H9 (cell line): ENCODE data around the gene KRT71. TPM values are rescaled to one million over a fixed set of nuclear protein-coding genes. Genes with fewer than 3 reads are reported as not detected.

Source experiments
- DNase-seq: peaks from one replicate; pipeline ENCODE4 v3.0.0-alpha.2; 2017
- H2AFZ ChIP-seq: one replicate; pipeline ENCODE4 v1.6.1; 2013; ENCODE audit warnings: mild to moderate bottlenecking, low read length, control low read depth, moderate library complexity
- H2AK5ac ChIP-seq: 2 replicates; pipeline ENCODE4 v1.6.1; 2013; ENCODE audit warnings: low read length, control low read depth, mixed read lengths; ENCODE audit not compliant: insufficient read length
- H2BK120ac ChIP-seq: one replicate; pipeline ENCODE4 v1.6.1; 2013; ENCODE audit warnings: low read depth, mild to moderate bottlenecking, low read length, control low read depth, inconsistent platforms; ENCODE audit not compliant: poor library complexity, severe bottlenecking
- H2BK12ac ChIP-seq: 2 replicates; pipeline ENCODE4 v1.6.1; 2013; ENCODE audit warnings: low read length, control low read depth, mixed read lengths, low read depth; ENCODE audit not compliant: insufficient read length
- H2BK15ac ChIP-seq: 2 replicates; pipeline ENCODE4 v1.6.1; 2013; ENCODE audit warnings: low read depth, low read length, control low read depth
- H2BK20ac ChIP-seq: one replicate; pipeline ENCODE4 v1.6.1; 2013; ENCODE audit warnings: low read depth, mild to moderate bottlenecking, low read length, control low read depth, inconsistent platforms; ENCODE audit not compliant: poor library complexity, severe bottlenecking
- H2BK5ac ChIP-seq: 2 replicates; pipeline ENCODE4 v1.6.1; 2013; ENCODE audit warnings: low read length, control low read depth, mixed read lengths; ENCODE audit not compliant: insufficient read length
- H3K14ac ChIP-seq: 2 replicates; pipeline ENCODE4 v1.6.1; 2013; ENCODE audit warnings: low read length, control low read depth; ENCODE audit not compliant: insufficient read depth
- H3K18ac ChIP-seq: 2 replicates; pipeline ENCODE4 v1.6.1; 2013; ENCODE audit warnings: low read depth, mild to moderate bottlenecking, mixed read lengths, low read length, control low read depth; ENCODE audit not compliant: insufficient read length
- H3K23ac ChIP-seq: 2 replicates; pipeline ENCODE4 v1.6.1; 2013; ENCODE audit warnings: low read length, control low read depth, mixed read lengths, low read depth; ENCODE audit not compliant: insufficient read length
- H3K23me2 ChIP-seq: 2 replicates; pipeline ENCODE4 v1.6.1; 2013; ENCODE audit warnings: low read depth, mild to moderate bottlenecking, mixed read lengths, low read length, control low read depth; ENCODE audit not compliant: insufficient read length, poor library complexity, severe bottlenecking
- H3K27ac ChIP-seq: 2 replicates; pipeline ENCODE4 v1.5.1; 2013; ENCODE audit warnings: low read length, control low read depth, mixed read lengths, low read depth; ENCODE audit not compliant: insufficient read length
- H3K27me3 ChIP-seq: 2 replicates; pipeline ENCODE4 v1.6.1; 2013; ENCODE audit warnings: low read length, control low read depth, inconsistent platforms; ENCODE audit not compliant: insufficient read depth
- H3K4ac ChIP-seq: 2 replicates; pipeline ENCODE4 v1.6.1; 2013; ENCODE audit warnings: low read depth, mild to moderate bottlenecking, control low read depth, inconsistent platforms, low read length, moderate library complexity
- H3K4me1 ChIP-seq: 2 replicates; pipeline ENCODE4 v1.6.1; 2013; ENCODE audit warnings: low read length, control low read depth, inconsistent platforms; ENCODE audit not compliant: insufficient read depth
- H3K4me2 ChIP-seq: 2 replicates; pipeline ENCODE4 v1.6.1; 2013; ENCODE audit warnings: low read length, control low read depth, mixed read lengths; ENCODE audit not compliant: insufficient read length, insufficient read depth
- H3K56ac ChIP-seq: 2 replicates; pipeline ENCODE4 v1.6.1; 2013; ENCODE audit warnings: low read depth, mild to moderate bottlenecking, mixed read lengths, low read length, control low read depth; ENCODE audit not compliant: insufficient read length
- H3K79me1 ChIP-seq: 2 replicates; pipeline ENCODE4 v1.6.1; 2013; ENCODE audit warnings: low read depth, mild to moderate bottlenecking, moderate library complexity, low read length, control low read depth, inconsistent platforms; ENCODE audit not compliant: insufficient read depth, poor library complexity, severe bottlenecking
- H3K79me2 ChIP-seq: 2 replicates; pipeline ENCODE4 v1.6.1; 2013; ENCODE audit warnings: low read length, control low read depth, inconsistent platforms; ENCODE audit not compliant: insufficient read depth
- H3K9ac ChIP-seq: 2 replicates; pipeline ENCODE4 v1.6.1; 2013; ENCODE audit warnings: low read length, control low read depth, mixed read lengths; ENCODE audit not compliant: insufficient read length; ENCODE audit errors: extremely low read depth
- H3K9me3 ChIP-seq: one replicate; pipeline ENCODE4 v1.6.1; 2013; ENCODE audit warnings: low read depth, low read length, inconsistent platforms; ENCODE audit not compliant: control insufficient read depth
- H3T11ph ChIP-seq: one replicate; pipeline ENCODE4 v1.6.1; 2013; ENCODE audit warnings: mild to moderate bottlenecking, low read length, control low read depth, inconsistent platforms
- H4K20me1 ChIP-seq: one replicate; pipeline ENCODE4 v1.6.1; 2013; ENCODE audit not compliant: control insufficient read depth, insufficient read length, insufficient read depth
- H4K5ac ChIP-seq: 2 replicates; pipeline ENCODE4 v1.6.1; 2013; ENCODE audit warnings: low read depth, mild to moderate bottlenecking, mixed read lengths, low read length, control low read depth; ENCODE audit not compliant: insufficient read length
- H4K8ac ChIP-seq: replicated peaks from 2 replicates; pipeline ENCODE4 v1.6.1; 2013; ENCODE audit warnings: low read length, control low read depth, mixed read lengths, low read depth; ENCODE audit not compliant: insufficient read length
- H4K91ac ChIP-seq: 2 replicates; pipeline ENCODE4 v1.6.1; 2013; ENCODE audit warnings: low read depth, mild to moderate bottlenecking, moderate library complexity, mixed read lengths, low read length, control low read depth; ENCODE audit not compliant: insufficient read length
- H3K27ac Mint-ChIP-seq, 3 experiments: 2 replicates in 2 of 3; 3 replicates in 1 of 3; pipeline ENCODE4 v1.8.0; 2020 to 2021; ENCODE audit warnings: mixed read lengths in 3 of 3, mild to moderate bottlenecking in 1 of 3, moderate library complexity in 1 of 3
- H3K27me3 Mint-ChIP-seq: 2 replicates; pipeline ENCODE4 v1.8.0; 2021; ENCODE audit warnings: low read depth, mild to moderate bottlenecking, moderate library complexity, mixed read lengths
- H3K36me3 Mint-ChIP-seq, 3 experiments: 2 replicates in 2 of 3; 3 replicates in 1 of 3; pipeline ENCODE4 v1.8.0; 2020 to 2021; ENCODE audit warnings: low read depth in 3 of 3, mixed read lengths in 3 of 3; ENCODE audit not compliant: insufficient read depth in 1 of 3
- H3K4me1 Mint-ChIP-seq, 2 experiments: 2 replicates each; pipeline ENCODE4 v1.8.0; 2020; ENCODE audit warnings: mixed read lengths in 2 of 2
- H3K4me3 Mint-ChIP-seq, 2 experiments: 2 replicates in 1 of 2; 3 replicates in 1 of 2; pipeline ENCODE4 v1.8.0; 2020 to 2021; ENCODE audit warnings: mild to moderate bottlenecking in 2 of 2, mixed read lengths in 2 of 2, moderate library complexity in 1 of 2
- H3K9me3 Mint-ChIP-seq, 2 experiments: 2 replicates in 1 of 2; 3 replicates in 1 of 2; pipeline ENCODE4 v1.8.0; 2020; ENCODE audit warnings: mild to moderate bottlenecking in 2 of 2, mixed read lengths in 2 of 2, moderate library complexity in 1 of 2
- WGBS: extraction: QIAGEN DNeasy Blood & Tissue Kit; methylation state at CpG from one replicate; pipeline ENCODE4 v1.1.7; 2013; ENCODE audit warnings: missing lambda C conversion rate, low lambda C conversion rate, mixed read lengths; ENCODE audit not compliant: insufficient read length; ENCODE audit errors: extremely low coverage; 5-methylcytosine and 5-hydroxymethylcytosine counted together
- total RNA-seq: library from RNA; stranded (reverse); gene quantifications from 2 replicates; pipeline ENCODE4 v1.2.1, GENCODE V29; 2021
- TF ChIP-seq, protein P1 (sequence below): fragments of 200-600 bp; sonication (generic); conservative IDR thresholded peaks from 3 replicates; pipeline ENCODE4 v1.8.0; 2021; ENCODE audit warnings: antibody characterized with exemption, mild to moderate bottlenecking

The KRT71 gene
- total RNA-seq, 1 experiment from 2014 or later, result not detected

DNA sequence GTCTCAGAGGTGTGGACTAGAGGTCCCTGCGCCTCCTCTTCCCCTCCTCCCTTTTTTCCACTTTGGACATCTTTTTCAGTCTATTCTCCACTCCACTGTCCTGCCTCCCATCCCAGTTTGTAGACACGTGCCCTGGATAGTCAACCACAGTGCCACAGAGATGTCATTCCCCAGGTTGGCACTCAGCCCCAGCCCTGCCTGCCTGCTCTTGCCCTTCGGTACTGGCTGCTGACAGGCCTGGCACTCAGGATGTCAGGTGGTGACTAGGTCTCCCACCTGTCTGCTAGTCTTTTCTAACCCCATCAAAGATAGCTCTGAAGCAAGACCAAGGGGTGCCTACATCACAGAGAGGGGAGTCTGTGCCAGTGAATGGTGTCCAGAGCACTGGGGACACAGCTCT, 15.8 kb downstream of the KRT71 start:
- no peaks in the 10 kb centered on the region for H3K79me1 ChIP-seq
- Mint-ChIP-seq H3K36me3 (no peaks in the 10 kb centered on the region), H3K27ac (no peak overlapping the region; a peak in 1 of 7 replicates), H3K4me1 (peaks cover 5 to 6% of the 10 kb centered on the region in 2 experiments; a peak in 3 of 4 replicates), H3K4me3 (no peak overlapping the region), H3K9me3 (no peaks in the 10 kb centered on the region), H3K27me3 (peaks cover 2% of the 10 kb centered on the region; the same call in 1 of the 2 replicates)
- no peak for DNase-seq
- no peaks in the 10 kb centered on the region for H3K23me2 ChIP-seq
- no peak overlapping the region for H4K5ac ChIP-seq
- no peak overlapping the region for H2BK20ac ChIP-seq
- TF ChIP-seq, protein P1, sequence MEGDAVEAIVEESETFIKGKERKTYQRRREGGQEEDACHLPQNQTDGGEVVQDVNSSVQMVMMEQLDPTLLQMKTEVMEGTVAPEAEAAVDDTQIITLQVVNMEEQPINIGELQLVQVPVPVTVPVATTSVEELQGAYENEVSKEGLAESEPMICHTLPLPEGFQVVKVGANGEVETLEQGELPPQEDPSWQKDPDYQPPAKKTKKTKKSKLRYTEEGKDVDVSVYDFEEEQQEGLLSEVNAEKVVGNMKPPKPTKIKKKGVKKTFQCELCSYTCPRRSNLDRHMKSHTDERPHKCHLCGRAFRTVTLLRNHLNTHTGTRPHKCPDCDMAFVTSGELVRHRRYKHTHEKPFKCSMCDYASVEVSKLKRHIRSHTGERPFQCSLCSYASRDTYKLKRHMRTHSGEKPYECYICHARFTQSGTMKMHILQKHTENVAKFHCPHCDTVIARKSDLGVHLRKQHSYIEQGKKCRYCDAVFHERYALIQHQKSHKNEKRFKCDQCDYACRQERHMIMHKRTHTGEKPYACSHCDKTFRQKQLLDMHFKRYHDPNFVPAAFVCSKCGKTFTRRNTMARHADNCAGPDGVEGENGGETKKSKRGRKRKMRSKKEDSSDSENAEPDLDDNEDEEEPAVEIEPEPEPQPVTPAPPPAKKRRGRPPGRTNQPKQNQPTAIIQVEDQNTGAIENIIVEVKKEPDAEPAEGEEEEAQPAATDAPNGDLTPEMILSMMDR, result no peak
- H3K23ac ChIP-seq, result no peak overlapping the region
- H3K9me3 ChIP-seq, result no peaks in the 10 kb centered on the region
- H3K27me3 ChIP-seq, result no peaks in the 10 kb centered on the region
- H4K8ac ChIP-seq, result no peak overlapping the region
- H4K91ac ChIP-seq, result no peak overlapping the region
- H2BK120ac ChIP-seq, result no peak overlapping the region
- H2BK12ac ChIP-seq, result no peak overlapping the region
- no peak overlapping the region for H3K9ac ChIP-seq
- H2AFZ ChIP-seq, result no peak overlapping the region
- H2AK5ac ChIP-seq, result no peak overlapping the region
- H3K79me2 ChIP-seq, result no peaks in the 10 kb centered on the region
- no CpG with 5 or more reads among the region's 3 CpGs for WGBS
- no peak overlapping the region for H3K4ac ChIP-seq
- H3K4me1 ChIP-seq, result no peaks in the 10 kb centered on the region
- no peak overlapping the region for H3K18ac ChIP-seq
- H2BK5ac ChIP-seq, result no peak overlapping the region
- H3K56ac ChIP-seq, result no peak overlapping the region
- no peak overlapping the region for H3K27ac ChIP-seq
- H2BK15ac ChIP-seq, result no peak overlapping the region
- no peak overlapping the region; the same call in 1 of the 2 replicates for H3K14ac ChIP-seq
- H4K20me1 ChIP-seq, result no peaks in the 10 kb centered on the region
- H3T11ph ChIP-seq, result no peak overlapping the region
- H3K4me2 ChIP-seq, result no peak overlapping the region
